NCI-H2029 (cell line): ENCODE results near the gene FAHD2A.
"Not testable (repeated sequence)": the region's sequence is repeated elsewhere in the genome, so short reads cannot be mapped to it uniquely, and the experiment has no call there.

Source experiments
- DNase-seq: peaks from one replicate; lab custom pipeline; 2025; lab: John Stamatoyannopoulos, UW

The FAHD2A gene

GRCh38 chr2:95402370-95403203, at the start of gene FAHD2A:
TSS of gene FAHD2A (plus strand) at chr2:95402708. CDS start at chr2:95405559, 2,851 bp downstream.
- DNase-seq = peak; percentile 83

GRCh38 chr2:95353055-95353575, 49.4 kb upstream of the FAHD2A start:
- DNase-seq = no peak

- DNase-seq = no peak
Observed at GRCh38 chr2:95353613-95354468, 48.7 kb upstream of the FAHD2A start.

- no peak for DNase-seq
Observed at GRCh38 chr2:95354469-95354901, 48.0 kb upstream of the FAHD2A start.

GRCh38 chr2:95354925-95355324, 47.6 kb upstream of the FAHD2A start:
- no peak for DNase-seq

GRCh38 chr2:95355486-95355885, 47.0 kb upstream of the FAHD2A start:
- DNase-seq = not testable (repeated sequence)

- no peak for DNase-seq
Observed at GRCh38 chr2:95356821-95357700, 45.4 kb upstream of the FAHD2A start.

GRCh38 chr2:95357717-95358280, 44.7 kb upstream of the FAHD2A start:
- DNase-seq = no peak

GRCh38 chr2:95359031-95359430, 43.5 kb upstream of the FAHD2A start:
- DNase-seq = no peak

GRCh38 chr2:95359501-95359930, 43.0 kb upstream of the FAHD2A start:
- DNase-seq = no peak

- DNase-seq = no peak
Observed at GRCh38 chr2:95361216-95361980, 41.1 kb upstream of the FAHD2A start.

GRCh38 chr2:95362486-95362885, 40.0 kb upstream of the FAHD2A start:
- DNase-seq = no peak

- no peak for DNase-seq
Observed at GRCh38 chr2:95366514-95366913, 36.0 kb upstream of the FAHD2A start.

GRCh38 chr2:95372216-95372829, 30.2 kb upstream of the FAHD2A start:
- no peak for DNase-seq

GRCh38 chr2:95372845-95373244, 29.7 kb upstream of the FAHD2A start:
- no peak for DNase-seq

- no peak for DNase-seq
Observed at GRCh38 chr2:95374029-95374428, 28.5 kb upstream of the FAHD2A start.

- no peak for DNase-seq
Observed at GRCh38 chr2:95374451-95374920, 28.0 kb upstream of the FAHD2A start.

- DNase-seq = no peak
Observed at GRCh38 chr2:95374921-95375471, 27.5 kb upstream of the FAHD2A start.

GRCh38 chr2:95375532-95376150, 26.9 kb upstream of the FAHD2A start:
- DNase-seq = no peak
